ENCODE data around the gene TNNI3K.

The TNNI3K gene

GRCh38 chr1:74584185-74584584 is 349.0 kb downstream of the TNNI3K start:
- DNase-seq = no peak

GRCh38 chr1:74586253-74586897 is 351.2 kb downstream of the TNNI3K start:
- DNase-seq = peak; percentile 9

GRCh38 chr1:74587888-74588287 is 352.7 kb downstream of the TNNI3K start:
- no peak for DNase-seq

- no peak for DNase-seq
Measured at GRCh38 chr1:74590288-74590687, 355.1 kb downstream of the TNNI3K start.

- DNase-seq = no peak
Measured at GRCh38 chr1:74591949-74592348, 356.8 kb downstream of the TNNI3K start.

- no peak for DNase-seq
Measured at GRCh38 chr1:74592580-74593355, 357.6 kb downstream of the TNNI3K start.
